ENCODE measurements around the gene SLC26A11. TPM values are rescaled to one million over a fixed set of nuclear protein-coding genes. Genes with fewer than 3 reads are reported as not detected.
"Not testable (repeated sequence)": the region's sequence is repeated elsewhere in the genome, so short reads cannot be mapped to it uniquely, and the experiment has no call there.

The SLC26A11 gene
- polyA plus RNA-seq, 1 donor, result 11.0 TPM

DNA sequence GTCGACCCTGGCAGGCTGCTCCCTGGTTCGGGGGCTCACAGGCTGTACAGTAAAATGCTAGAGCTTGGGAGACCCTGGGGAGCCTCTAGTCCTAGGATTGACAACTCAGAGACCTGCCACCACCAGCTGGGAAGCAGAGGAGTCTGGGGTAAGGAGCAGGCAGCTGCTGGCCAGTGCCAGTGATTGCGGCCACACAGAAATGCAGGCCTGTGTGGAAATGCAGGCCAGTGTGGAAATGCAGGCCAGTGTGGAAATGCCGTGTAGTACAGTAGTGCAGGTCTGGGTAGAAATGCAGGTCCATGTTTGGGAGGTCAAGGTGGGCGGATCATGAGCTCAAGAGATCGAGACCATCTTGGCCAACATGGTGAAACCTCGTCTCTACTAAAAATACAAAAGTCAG, 23.6 kb upstream of the SLC26A11 start:
- no peak for DNase-seq

DNA sequence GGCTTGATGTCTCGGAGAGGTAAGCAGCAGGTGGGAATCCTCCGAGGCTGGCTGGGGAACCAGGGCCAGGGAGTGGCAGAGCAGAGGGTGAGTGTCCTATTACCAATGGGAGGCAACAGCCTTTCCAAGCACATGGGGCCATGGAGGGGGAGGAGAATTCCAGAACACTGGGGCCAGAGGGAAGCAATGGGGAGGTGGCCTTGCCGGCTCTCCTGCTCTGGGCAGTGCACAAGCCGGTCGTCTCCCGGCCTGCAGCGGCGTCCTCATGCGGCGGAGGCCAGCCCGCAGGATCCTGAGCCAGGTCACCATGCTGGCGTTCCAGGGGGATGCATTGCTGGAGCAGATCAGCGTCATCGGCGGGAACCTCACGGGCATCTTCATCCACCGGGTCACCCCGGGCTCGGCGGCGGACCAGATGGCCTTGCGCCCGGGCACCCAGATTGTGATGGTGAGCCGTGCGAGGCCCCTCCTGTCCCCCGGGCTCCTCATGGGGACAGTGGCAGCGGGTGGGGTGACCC, 22.0 kb upstream of the SLC26A11 start:
- DNase-seq, result no peak

DNA sequence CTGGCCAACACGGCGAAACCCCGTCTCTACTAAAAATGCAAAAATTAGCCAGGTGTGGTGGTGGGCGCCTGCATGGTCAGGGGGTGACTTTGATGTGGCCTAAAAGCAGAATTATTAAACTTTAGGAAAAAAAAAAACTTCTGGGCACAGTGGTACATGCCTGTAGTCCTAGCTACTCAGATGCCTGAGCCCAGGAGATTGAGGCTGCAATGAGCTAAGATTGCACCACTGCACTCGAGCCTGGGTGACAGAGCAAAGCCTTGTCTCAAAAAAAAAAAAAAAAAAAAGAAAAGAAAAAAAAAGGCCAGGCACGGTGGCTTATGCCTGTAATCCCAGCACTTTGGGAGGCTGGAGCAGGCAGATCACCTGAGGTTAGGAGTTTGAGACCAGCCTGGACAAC, 20.9 kb upstream of the SLC26A11 start:
- DNase-seq, result not testable (repeated sequence)

DNA sequence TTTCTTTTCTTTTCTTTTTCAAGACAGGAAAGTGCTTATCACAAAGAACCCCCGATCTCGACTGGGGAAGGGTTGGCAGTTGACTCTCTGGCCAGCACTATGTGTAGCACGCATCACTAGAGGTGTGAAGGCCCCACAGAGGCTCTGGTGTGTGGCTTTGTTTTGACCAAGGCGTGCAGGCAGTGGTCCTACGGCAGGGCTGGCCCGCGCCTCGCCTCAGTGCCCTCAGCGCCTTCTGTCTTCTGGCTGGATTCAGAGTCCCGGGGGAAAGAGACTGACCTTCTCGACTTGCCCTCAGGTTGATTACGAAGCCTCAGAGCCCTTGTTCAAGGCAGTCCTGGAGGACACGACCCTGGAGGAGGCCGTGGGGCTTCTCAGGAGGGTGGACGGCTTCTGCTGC, 18.8 kb upstream of the SLC26A11 start:
- DNase-seq, result no peak

DNA sequence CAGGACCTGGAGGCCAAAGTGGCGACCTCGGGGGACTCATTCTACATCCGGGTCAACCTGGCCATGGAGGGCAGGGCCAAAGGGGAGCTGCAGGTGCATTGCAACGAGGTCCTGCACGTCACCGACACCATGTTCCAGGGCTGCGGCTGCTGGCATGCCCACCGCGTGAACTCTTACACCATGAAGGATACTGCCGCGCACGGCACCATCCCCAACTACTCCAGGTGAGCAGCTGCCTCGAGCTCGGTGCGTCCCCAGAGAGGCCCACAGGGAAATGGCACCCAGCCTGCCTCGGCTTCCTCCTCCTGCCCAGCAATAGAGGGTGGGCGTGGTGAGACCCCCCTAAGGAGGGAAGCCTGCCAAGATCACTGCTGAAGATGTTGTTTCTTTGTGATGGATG, 18.0 kb upstream of the SLC26A11 start:
- DNase-seq, result no peak

DNA sequence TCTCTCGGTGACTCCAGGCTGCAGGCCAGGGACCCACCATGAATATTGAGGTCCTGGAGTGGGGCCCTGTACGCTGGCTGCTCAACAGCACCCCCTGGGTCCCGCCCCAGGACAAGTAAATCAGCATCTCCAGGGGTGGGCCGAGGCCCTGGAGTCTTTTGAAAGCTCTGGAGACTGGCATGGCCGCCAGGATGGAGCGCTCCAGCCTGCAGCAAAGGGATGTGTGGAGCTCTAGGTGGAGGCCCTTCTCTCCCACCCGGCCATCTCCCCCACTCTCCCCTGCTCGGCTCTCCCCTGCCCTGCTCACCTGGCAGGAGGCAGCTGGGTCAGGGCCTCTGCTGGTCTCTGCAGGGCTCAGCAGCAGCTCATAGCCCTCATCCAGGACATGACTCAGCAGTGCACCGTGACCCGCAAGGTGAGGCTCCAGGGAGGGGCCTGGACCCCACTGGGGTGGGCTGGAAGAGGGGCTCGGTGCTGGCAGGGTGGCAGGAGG, 16.7 kb upstream of the SLC26A11 start:
- no peak for DNase-seq

DNA sequence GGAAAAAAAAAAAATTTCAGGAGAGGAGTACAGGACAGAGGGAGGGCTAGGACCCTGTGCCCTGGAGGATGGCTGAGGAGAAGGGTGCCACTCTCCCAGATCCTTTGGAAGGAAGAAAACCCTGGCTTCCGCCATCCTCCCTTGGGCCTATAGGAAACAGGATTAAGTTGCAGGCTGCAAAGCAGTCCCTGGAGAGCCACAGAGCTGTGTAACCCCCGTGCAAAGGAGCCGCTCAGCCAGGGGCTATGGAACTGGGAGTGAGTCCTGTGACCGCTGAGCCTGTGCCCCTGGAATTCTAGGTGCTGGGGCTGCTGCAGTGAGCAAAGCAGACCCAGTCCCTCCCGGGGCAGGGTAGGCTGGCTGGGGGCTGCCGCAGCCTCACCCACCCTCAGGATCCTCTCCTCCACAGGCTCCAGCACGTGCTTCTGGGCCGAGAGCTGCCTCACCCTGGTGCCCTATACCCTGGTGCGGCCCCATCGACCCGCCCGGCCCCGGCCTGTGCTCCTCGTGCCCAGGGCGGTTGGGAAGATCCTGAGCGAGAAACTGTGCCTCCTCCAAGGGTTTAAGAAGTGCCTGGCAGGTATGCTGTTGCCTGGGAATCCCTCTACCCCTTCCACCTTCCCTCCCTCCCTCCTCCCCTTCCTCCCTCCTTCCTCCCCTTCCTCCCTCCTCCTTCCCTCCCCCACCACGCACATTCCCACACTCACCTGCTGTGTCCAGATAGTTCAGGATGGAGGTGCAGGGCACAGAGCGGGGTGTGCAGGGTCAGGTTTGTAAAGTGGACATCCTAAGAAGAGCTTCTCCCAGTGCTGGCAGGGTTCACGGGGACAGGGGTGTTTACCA, 15.4 kb upstream of the SLC26A11 start:
- no peak for DNase-seq

DNA sequence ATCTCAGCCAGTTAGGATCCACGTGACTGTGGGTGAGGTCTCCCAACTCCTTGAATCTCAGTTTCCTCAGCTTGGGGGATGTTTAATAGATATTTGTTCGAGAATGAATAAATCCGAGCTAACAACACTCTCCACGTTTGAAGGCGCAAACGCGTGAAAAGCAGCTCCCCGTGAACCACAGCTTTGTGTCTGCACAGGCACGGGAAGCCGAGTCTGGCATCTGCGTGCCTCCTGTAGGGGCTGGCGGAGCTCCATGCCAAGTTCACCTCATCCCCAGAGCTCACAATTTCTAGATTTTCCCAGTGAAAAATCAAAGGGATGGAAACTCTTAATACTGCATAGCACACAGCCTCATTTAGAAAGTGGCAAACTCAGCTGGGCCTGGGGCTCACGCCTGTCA, 14.4 kb upstream of the SLC26A11 start:
- no peak for DNase-seq

DNA sequence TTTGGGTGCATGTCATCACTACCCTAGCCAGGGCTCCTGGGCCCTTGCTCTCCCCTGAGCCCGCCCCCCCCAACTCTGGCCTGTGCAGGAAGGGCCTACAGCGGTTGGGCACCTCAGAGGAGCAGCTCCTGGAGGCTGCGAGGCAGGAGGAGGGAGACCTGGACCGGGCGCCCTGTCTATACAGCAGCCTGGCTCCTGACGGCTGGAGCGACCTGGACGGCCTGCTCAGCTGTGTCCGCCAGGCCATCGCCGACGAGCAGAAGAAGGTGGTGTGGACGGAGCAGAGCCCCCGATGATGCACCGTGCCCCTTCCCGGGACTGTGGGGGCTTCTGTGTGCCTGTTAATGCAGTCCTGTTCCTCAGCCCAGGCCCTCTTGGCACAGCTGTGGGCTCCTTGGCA, 12.2 kb upstream of the SLC26A11 start:
- no peak for DNase-seq

DNA sequence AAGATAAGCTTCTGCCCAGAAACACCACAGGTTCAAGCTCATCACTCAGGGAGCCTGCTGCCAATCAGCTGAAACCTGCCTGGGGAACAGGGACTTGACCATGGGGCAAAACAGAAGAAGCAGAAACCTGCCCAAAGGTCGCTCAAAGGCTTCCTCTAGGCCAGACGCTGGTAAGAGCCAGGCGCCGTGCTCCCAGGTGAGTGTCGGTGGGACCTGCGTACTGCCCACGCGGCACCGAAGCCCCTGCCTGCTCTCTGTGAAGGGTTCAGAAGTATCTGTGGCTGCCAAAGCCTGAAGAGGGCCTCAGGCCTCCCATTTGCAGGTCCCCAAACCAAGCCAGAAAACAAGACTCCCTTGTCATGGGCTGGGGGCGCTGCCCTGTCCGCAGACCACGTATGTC, 10.5 kb upstream of the SLC26A11 start:
- no peak for DNase-seq

DNA sequence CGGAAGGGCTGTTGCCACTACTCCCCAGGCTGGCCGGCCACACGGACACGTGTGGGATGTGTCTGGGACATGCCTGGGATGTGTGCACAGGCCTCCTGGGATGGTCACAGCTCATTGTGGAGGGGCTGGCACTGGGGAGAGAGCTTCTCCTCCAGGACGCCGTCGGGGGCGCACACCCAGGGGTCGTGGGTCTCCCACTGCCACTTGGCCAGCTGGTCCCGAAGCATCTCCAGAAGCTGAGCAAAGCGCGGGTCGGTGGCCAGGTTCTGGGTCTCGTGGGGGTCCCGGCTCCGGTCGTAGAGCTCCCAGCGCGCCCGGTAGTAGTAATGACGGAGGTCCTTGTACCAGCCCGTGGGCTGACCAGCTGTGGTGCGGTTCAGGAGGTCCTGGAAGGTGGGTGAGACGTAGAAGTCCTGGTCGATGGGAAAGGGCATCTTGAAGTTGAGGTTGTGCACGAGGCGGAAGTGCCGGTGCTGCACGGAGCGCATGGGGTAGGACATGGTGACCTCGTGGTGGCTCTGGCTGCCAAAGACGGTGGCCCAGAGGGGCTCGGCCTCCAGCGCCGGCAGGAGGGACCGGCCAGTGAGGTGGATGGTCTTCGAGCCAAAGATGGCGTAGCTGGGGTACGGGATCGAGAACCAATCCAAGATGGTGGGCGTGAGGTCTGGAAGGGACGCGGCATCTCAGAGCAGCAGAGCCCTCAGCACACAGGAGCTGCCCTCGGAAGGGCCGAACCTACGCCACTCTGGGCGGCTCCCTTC, 9.7 kb upstream of the SLC26A11 start:
- DNase-seq, result no peak

DNA sequence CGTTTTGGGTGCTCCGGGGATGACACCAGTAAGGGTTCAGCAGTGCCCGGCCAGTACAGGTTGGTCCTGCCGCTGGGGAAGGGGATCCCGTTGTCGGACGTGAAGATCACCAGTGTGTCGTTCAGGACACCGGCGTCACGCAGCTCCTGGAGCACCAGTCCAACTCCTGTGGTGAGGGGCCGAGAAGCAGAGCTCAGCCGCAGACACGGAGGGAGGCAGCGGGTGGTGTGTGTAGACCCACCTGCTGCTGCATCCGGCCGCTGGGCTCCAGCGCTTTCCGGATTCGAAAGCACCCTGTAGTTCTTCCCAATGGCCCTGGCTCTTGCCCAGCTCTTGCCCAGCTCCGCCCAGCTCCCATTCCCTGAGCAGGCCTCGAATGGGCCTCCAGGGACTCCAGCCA, 8.1 kb upstream of the SLC26A11 start:
- no peak for DNase-seq

DNA sequence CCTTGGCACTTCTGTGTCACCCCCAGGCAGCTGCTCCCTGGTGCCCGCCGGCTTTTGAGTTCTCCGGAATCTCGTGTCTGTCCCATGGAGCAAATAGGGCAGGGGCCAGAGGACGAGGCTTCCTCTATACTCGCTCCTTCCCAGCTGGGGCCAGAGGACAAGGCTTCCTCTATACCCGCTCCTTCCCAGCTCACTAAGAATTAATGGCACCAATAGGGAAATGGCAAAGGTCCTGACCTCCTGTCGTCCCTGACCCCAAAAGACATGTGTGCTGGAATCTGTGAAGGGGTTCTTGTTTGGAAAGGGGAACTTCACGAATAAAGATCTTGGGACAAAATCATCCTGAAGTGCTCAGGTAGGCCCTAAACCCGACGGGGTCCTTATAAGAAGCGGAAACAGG, 7.7 kb upstream of the SLC26A11 start:
- no peak for DNase-seq

DNA sequence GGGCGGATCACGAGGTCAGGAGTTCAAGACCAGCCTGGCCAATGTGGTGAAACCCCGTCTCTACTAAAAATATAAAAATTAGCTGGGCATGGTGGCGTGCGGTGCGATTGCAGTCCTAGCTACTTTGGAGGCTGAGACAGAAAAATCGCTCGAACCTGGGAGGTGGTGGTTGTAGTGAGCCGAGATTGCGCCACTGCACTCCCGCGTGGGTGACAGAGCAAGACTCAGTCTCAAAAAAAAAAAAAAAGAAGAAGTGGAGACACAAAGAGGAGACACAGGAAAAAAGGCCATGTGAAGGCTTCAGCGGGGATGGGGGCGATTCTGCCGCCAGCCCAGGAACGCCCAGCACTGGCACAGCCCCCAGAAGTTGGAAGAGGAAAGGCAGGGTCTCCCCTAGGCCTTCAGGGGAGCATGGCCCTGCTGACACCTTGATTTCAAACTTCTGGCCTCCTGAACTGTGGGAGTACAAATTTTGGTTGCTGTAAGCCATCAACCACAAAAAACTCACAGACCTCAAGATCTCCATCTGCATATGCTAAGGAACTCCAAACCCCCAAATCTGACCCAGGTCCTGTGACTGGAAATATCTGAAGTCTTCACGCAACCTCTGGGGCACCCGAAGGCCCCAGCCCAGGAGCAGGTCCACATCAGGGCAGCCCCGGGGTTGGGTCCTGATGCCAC, 7.1 kb upstream of the SLC26A11 start:
- no peak for DNase-seq

DNA sequence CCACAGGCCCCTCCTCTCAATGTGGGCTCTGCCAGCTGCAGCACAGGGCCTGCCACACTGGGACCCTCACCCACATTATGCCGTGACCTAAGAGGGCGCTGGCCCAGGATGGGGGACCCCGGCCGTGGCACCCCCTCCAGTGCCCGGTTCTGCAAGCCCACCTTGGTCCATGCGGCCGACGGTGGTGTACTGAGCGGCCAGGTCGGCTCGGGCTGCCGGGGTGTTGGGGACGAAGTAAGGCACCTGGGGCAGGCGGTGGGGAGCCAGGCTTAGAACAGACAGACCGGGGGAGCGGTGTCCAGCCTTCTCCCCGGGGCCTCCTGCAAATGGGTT, 6.6 kb upstream of the SLC26A11 start:
- DNase-seq, result no peak

DNA sequence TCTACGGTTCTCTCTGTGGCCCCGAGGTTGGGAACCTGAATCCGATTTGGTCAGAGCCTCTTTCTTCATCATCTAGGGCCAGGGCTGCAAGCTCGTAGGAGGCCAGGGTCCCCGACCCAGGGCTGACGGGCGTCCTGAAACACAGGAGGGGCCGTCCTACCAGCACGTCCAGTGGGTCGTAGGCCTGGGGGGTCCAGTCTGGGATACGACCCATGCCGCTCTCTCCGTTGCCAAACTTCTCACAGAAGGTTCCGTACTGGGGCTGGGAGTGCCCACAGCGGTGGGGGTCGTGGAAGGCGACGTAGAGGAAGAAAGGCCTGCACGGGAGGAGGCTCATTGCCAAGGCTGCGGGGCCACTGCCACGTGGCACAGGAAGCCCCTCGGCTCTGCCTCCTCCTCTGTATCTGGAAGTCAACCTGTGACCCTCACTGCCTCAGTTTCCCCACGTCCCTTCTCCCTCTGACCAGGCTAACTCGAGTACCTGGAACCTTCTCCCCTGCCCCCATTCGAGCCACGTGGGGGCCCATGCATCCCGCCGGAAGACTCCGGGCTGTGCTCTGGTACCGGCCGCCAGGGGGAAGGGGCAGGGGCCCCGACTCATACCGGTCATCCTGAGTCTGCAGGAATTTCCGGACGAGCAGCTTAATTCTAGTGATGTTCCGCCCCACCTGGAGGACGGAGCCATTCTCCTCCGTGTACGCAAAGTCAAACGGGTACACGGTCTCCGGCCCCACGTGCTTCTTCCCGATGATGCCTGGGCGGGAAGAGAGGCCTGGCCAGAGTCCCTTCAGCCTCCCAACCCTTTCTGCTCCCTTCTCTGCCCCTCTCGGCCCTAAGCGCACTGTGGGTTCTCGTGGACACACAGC, 6.0 kb upstream of the SLC26A11 start:
- DNase-seq, result no peak

DNA sequence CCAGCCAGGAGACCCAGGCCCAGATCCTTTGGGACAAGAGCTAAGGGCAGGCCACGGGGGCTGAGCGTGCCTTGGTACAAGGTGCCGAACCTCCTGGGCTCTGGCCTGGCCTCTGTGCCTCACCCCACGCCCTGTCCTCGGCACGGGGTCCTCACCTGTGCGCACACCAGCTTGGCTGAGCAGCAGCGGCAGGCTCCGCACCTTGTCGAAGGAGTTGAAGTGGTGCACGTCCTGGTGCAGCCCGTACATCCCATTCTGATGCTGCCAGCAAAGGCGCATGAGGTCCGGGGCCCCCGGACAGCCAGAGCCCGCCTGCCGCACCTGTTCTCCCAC, 5.4 kb upstream of the SLC26A11 start:
- DNase-seq, result no peak

DNA sequence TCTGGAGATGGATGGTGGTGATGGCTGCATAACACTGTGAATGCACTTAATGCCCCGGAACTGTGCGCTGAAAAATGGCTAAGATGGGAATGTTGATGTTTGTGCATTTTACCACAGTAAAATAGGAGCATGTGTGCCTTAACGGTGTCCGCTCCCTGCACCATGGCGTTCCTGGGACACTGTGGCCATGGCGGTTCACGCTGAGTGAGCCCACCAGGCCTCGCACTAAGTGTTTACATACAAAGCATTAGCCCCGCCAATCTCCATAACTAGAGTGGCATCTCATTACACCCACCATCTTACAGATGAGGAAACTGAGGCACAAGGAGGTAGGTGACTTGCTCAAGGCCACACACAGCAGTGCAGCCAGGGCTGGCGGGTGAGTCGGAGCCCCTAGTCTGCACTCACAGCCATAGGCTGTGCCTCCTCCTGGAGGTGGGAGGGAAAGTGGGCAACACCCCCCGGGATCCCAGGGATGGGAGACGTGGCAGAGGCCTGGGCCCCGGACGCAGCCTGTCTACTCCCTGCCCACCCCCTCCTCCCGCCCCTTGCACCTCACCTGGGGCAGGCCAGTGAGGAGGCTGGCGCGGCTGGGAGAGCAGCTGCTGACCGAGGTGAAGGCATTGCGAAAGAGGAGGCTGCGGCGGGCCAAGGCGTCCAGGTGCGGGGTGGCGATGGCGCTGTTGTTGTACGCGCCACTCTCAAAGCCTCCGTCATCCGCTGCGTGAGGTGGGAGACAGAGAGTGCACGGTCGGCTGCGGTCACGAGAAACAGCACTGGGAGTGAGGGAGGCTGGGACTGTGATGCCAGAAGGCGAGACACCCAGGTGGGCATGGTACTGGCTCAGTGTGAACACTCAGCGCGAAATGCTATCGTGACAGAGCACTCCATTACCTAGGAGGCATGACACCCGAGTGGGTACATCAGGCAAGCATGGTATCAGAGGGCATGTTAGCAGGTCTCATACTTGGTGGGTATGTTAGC, 3.5 kb upstream of the SLC26A11 start:
- DNase-seq, result no peak

DNA sequence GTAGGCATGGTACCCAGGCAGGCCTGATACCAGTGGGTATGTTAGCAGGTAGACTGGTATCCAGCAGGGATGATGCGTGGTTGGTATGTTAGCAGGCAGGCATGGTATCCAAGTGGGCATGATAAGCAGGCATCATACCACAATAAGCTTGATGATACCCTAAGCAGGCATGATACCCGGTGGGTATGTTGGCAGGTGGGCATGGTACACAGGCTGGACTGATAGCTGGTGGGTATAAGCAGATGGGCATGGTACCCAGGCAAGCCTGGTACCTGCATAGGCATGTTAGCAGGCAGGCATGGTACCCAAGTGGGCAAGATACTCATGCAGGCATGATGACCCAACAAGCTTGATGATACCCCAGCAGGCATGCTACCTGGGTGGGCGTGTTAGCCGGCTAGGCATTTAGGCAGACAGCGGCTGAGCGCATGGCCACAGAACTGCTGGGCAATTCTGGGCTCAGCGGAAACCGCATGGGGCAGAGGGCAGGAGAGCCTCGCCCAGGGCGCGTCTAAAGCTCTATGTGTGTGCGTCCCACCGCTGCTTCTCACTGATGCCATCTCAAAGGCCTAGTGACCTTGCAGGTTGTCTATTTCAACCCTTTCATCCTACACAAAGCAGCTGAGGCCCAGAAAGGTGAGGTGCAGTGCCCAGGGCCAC, 2.4 kb upstream of the SLC26A11 start:
- DNase-seq, result no peak

DNA sequence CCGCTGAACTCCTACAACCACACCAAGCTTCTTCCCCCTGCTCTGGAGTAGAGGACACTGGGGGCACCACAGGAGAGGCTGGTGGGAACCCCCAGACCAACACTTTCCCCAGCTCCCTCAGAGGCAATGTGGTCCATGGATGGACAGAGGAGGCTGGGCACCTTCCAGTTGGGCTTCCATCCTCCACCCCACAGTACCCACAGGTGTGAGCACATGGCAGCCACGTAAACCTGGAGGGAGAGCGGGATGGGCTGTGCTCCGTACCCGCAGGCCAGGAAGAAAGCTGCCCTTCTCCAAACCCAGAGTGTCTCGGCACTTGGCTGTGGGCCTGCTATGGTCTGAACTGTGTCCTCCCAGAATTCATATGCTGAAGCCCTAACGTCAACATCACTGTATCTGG, 1.8 kb upstream of the SLC26A11 start:
- no peak for DNase-seq

Data from hindlimb muscle (tissue), 1 donor.